GM21515 (cell line): ENCODE measurements around the gene PIK3CD.

Experiments
- ATAC-seq: cut with Tn5 transposase; IDR thresholded peaks from one replicate; pipeline ENCODE4 v1.9.1; 2021; ENCODE audit not compliant: unreplicated experiment

The PIK3CD gene

GRCh38 chr1:9763914-9764313 is 112.4 kb downstream of the PIK3CD start:
- no peak for ATAC-seq

- ATAC-seq = no peak
Observed at GRCh38 chr1:9764550-9764949, 113.0 kb downstream of the PIK3CD start.

GRCh38 chr1:9766759-9767442 is 115.4 kb downstream of the PIK3CD start:
- ATAC-seq = no peak

GRCh38 chr1:9767964-9768668 is 116.6 kb downstream of the PIK3CD start:
- ATAC-seq = no peak

- ATAC-seq = no peak
Observed at GRCh38 chr1:9768983-9769382, 117.5 kb downstream of the PIK3CD start.

GRCh38 chr1:9770298-9770697 is 118.8 kb downstream of the PIK3CD start:
- ATAC-seq = no peak

DNA sequence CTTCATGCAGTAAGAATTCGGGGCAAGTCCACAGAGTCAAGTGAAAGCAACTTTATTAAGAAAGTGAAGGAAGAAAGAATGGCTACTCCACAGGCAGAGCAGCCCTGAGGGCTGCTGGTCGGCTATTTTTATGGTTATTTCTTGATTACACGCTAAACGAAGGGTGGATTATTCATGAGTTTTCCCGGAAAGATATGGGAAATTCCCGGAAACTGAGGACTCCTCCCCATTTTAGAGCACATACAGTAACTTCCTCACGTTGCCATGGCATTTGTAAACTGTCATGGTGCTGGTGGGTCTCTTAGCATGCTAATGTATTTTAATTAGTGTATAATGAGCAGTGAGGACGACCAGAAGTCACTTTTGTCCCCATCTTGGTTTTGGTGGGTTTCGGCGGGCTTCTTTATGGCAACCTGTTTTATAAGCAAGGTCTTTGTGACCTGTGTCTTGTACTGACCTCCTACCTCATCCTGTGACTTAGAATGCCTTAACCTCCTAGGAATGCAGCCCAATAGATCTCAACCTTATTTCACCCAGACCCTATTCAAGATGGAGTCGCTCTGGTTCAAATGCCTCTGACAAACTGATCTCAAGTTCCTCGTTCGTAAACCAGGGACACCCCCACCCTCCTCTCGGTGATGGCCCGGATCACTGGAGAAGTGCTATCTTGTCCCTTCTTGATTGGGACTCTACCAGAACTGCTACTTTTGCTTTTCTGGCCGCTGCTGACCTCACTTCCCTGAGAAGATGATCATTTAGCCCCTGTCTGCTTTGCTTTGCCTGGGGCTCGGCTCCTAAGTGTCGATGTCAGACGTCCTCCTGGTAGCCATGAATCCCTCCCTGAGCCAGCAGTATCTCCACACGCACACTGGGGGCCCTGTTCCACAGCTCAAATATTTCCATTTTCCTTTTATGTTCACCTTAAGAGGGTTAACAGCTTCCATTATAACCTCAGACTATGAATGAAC is 123.5 kb downstream of the PIK3CD start:
- no peak for ATAC-seq

DNA sequence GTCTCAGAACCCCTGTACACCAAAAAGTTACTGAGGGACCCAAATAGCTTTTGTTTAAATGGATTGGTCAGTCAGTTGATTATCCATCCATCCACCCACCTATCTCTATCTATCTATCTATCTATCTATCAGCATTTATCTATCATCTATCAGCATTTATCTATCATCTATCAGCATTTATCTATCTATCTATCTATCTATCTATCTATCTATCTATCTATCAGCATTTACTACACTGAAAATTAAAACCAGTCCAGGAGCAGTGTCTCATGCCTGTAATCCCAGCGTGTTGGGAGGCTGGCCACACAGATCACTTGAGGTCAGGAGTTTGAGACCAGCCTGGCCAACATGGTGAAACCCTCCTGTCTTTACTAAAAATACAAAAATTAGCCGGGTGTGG is 125.2 kb downstream of the PIK3CD start:
- no peak for ATAC-seq
